Measurements from ENCODE around the gene TNFSF4.
A peak's percentile ranks its signal among the peaks of the same experiment; 100 is the strongest.

TNFSF4 gene

DNA sequence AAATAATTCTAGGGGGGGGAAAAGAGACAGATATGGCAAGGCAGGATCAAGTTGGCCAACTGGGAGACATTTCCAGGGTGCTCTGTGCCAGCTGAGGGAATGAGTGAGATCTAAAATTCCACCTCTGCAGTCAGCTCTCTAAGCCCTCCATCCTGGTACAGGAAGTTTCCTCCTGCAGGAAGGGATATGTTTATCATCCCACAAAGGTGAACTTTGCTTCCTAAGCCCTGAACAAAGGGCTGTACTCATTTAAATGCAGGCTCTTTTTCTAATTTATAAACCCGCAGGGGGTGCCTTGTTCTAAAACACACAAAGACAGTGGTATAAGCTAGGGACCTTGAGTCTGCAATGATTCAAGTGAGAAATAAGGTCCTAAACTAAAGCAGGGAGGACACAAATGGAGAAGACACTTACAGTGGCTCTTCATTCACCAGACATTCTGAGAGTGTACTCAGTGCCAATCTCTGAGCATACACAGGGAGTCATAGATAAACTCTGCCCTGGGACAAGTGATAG is 3.6 kb upstream of the TNFSF4 start:
- no peak for DNase-seq (ENCODE audit: low read depth in 2 of 2)

DNA sequence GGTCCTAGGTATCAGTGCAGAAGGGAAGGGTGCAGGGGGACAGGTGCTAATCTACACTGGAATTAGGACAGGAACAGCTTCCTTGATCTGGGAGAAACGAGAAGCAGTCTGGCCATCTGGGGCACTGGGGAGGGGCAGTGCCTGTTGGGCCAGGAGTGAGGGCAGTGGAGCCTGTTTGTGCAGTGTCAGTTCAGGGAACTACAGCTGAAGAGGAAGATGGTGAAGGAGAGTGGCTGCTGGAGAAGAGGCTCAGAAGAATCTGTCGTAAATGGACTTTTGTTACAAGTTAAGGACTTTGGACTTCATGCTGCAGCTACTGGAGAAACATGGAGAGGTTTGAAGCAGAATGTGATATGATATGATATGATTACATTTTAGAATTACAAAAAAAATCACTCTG is 3.2 kb upstream of the TNFSF4 start:
- DNase-seq (ENCODE audit: low read depth in 2 of 2) = no peak

DNA sequence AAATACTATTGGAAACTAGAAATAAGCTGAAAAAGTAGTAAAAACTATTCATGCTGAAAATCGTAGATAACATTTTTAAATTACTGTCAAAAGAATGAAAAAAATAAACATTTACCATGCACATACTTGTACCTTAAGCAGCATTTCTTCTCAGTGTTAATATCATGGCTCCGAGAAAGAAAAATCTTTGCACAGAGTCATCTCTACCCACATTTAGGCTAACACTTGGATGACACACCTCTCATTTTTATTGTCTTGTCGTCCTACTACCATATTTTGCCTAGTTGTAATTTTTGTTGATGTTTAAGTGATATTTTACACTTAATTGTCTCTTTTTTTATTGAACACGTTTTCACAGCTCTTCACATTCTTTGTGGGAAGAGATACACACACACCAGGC is 1.7 kb upstream of the TNFSF4 start:
- DNase-seq (ENCODE audit: low read depth in 2 of 2) = no peak

DNA sequence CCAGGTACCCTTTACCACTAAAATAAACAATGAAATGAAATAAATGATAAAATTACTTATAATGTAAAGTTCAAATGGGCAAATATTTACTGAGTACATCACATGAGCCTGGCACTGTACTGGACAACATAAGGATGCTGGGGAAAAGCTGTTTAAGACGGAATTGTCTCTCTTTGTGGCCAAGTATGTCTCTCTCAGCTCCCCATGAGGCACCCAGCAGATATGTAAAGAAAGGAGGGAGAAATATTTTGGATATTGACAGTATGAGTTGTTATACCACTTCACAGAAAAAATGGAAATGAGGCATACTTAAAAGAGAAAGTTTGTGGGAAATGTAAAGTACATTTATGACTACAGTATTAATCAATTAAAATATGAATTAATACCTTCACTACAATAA is 1.0 kb upstream of the TNFSF4 start:
- DNase-seq (ENCODE audit: low read depth in 2 of 2) = no peak

DNA sequence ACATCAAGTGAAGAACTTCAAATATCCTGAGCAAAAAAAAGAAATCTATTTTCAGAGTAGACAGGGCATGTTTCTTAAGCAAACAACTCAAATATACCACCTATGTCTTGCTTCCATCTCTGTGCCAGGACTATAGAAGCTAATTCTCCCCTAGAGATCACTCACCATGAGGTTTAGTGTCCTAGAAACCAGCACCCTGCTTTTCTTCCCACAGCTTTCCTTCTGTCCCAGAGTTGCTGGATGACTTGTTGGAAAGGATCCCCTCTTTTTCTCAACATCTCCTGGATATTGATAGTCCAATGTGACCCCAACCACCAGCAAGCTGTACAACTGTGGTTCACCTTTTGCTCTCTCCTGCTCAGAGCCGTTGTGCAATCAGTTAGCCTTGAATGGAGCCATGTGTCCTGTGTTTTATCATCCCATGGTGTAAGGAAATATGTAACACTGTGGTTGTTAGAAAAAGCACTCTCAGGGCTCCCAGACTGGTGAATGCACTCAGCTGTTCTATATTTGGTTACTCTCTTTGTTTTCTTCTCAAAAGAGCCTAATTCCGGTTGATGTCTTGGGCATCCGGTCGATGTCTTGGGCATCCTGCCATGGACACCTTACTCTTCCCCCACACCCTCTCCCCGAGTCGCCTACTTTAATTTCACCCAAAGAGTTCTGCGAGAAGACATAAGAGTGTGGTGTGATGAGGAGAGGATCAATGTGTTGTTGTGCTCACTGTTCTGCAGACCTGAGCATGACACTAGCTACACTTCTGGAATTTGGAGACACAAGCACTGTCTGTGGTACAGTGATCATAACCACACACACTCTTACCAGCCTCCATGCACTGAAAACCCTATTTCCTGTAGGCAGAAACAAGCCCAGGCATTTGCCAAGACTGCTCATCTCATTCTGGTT is 1.7 kb downstream of the TNFSF4 start:
- no peak for DNase-seq (ENCODE audit: low read depth in 2 of 2)

DNA sequence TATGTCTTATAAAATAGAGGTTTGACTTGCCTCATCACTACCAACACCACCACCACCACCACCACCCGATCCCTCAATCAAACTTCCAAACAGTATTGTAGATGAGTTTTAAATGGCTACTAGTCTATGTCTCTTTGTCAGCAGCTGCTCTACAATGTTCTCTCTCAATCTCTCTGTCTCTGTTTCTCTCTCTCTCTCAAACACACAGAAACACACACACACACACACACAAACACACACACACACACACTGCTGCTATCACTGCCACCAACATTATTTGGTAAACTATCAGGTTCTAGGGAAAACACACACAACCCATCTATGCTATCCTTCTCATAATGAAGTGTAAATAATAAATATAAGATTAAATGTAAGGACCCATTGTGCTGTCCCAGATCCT is 2.4 kb downstream of the TNFSF4 start:
- DNase-seq (ENCODE audit: low read depth in 2 of 2) = no peak

DNA sequence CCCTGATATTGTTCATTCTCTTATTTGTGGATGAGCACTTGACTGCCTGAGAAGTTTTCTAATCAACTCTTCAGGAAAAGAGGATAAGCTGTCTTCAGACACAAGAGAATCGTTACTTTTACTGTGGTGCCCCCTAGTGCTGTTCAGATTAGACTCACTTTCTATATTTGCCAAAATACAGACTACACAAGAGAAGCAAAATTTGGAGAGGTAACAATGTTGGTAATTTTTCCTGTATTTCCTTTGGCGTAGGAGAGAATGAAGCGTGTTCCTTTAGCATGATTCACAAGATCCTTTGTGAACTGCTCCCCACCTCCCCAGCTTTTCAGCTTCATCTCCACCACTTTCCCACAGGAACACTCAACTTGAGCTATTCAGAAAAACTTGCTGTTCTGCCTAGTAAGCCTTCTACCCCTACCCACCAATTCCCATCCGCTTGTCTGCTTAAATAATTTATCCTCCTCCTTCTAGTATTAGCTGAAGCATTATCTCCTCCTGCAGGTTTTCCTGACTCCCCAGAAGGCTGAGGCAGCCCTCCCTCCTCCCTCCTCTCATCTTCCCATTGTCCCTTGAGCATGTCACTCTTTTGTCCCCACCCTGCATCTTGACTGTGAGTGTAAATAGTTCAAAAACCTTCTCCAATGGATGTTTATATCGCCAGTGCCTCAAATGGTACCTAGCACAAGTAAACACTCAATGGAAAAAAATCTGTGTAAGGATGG is 4.5 kb downstream of the TNFSF4 start:
- DNase-seq (ENCODE audit: low read depth in 2 of 2) = no peak

DNA sequence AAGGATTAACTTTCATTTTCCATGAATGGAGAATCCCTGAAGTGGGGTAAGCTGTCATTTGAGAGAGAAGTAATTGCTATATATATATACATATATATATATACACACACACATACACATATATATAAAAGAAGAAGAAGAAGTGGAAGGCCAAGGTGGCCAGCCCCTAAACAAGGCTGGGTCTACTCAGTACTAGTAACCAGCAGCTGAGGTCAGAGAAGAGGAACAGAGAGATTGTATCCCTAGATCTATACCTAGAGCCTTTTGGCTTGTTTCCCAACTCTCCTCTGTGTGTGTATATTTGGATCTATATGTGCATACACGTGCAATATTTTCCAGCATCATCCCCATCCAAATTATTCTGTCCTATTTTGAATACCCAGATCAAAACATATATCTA is 5.2 kb downstream of the TNFSF4 start:
- DNase-seq (ENCODE audit: low read depth in 2 of 2) = no peak

DNA sequence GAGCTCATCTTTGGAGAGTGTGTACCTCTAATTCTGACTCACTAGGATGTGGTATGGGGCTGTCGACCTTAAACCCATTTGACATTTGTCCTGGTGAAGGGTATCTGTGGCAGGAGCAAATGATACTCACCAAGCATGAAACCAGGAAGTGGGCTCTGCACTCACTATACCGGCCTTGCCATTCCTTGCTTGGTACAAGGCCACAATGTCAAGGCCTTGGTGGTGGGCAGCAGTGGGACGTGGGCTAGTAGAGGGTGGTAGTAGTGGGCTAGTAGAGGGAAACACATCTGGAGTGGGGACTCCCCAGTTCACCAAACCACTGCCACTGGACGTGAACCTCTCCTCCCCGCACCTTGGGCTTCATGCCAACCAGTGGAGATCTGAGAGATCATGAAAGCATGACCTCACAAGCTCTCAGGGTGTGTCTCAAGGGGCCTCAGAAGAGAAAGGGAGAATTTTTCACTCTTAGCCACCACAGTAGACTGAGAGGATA is 11.5 kb downstream of the TNFSF4 start:
- DNase-seq (ENCODE audit: low read depth in 2 of 2) = peak; percentile 63 to 67

DNA sequence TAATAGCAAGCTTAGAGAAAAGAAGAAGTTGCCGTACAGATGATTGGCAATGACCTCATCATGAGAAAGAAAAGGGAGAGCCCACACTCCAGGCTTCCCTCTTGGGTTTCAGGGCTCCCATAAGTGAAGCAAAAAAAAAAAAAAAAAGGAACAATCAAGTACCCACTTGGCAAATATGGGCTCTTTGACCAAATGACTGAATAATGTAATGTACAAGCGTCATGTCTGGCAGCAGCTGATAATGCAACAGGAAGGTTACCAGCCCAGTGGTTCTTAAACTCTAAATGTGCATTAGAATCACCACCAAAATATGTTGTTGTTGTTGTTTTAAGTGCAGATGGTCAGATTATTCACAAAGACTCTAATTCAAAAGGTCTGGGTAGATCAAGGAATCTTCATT is 13.5 kb downstream of the TNFSF4 start:
- no peak for DNase-seq (ENCODE audit: low read depth in 2 of 2)

DNA sequence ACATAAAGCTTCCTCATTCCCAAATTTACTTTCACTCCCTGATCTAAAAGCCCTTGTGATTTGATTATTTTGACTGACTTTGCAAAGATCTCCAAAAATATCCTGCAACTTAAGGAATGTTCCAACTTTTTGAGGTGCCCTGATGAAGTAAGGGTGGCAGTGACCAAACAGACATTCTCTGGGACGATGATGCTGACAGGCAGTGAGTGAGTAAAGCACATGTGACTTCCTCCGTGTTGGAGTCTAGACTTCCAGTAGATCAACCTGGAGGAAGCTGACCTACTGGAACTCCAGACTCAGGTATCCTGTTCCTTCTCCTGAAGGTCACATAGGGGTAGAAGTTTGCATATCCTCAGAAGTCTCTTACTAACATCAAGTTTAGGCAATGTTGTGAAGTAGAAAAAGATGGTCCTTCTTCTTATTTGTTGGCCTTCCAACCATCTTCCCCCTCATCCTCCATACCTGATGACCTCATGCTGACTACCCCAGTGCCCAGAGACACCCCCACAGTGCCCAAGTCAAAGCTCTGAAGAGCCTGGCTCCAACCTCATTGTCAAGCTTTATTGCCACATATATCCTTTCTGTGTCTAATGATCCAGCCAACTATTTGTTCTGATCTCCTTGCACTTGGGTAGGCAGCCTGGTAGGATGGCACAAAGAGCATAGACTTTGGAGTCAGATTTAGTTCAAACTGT is 16.0 kb downstream of the TNFSF4 start:
- DNase-seq (ENCODE audit: low read depth in 2 of 2) = no peak

DNA sequence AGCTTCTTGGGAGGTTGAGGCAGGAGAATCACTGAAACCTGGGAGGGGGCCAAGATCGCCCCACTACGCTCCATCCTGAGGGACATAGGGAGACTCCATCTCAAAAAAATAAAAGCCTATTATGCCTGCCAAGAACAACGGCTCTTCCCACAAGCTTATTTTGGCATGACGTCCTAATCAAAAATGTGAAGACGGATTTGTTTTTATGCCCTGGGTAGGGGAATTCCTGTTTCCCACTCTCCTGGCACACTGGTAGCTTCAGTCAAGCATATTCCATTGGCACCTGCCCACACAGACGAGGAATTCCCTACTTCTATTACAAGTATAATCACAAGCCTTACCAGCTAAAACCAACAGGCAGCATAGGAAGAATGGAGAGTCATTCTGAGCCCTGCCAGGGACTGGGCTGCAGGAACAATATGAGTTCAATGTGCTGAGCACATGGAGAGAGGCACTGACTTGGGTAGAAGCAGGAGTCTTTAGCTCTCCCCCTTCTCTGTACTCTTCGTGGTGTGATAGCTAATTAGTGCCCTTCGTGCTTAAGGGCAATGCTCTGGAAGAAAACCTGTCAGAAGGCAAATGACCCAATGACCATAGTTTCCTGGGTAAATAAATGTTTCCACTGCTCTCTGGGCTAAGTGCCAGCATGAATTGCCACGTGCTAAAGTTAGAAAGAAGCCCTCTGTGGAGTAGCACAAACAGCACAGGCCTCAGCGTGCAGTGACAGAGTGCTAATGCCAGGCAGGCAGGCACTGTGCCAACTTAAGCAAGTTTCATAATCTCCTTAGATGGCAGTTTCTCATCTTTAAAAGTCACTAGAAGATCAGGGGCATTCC is 16.8 kb downstream of the TNFSF4 start:
- no peak for DNase-seq (ENCODE audit: low read depth in 2 of 2)

DNA sequence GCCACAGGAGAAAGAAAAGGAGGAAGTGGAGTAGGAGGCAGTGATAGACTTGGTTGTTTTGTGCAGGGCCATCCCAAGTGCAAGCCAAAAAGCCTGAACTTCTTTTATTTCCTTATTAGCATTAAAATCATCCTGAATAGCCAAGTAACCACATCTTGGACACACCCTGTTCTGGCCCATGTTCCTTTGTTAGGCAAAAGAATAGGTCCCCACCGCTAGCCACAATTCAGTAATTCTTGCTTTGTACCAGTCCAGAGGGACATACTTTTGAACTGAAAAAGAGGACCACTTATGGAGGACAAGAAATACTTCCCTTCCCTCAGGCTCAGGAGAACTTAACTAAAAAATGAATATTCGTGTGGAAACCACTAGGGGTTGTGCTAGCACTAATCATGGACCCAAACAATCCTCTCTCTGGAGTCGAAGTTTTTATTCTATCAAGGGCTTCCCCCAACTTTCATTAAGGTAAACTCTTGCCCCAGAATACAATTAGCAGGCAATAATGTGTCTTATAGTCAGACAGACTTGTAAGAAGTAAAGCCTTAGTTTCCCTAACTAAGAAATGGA is 19.4 kb downstream of the TNFSF4 start:
- no peak for DNase-seq (ENCODE audit: low read depth in 2 of 2)

DNA sequence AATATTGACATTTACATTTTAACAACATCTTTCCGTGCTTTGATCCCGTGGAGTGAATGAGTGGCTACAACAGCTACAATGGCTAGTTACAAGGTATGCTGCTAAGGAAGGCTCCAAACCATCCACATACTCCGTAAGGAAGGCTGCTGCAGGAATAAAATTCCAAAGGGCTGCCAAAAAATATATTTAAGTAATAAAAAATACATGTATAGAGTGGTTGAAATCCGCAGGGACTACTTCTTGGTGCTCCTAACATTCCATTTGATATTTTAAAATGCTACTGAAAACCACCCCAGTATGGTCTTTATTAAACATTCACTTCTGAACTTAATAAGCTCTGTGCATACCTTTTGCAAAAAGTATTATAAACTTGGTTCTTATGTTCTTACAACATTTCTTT is 25.3 kb downstream of the TNFSF4 start:
- DNase-seq (ENCODE audit: low read depth in 2 of 2) = no peak

DNA sequence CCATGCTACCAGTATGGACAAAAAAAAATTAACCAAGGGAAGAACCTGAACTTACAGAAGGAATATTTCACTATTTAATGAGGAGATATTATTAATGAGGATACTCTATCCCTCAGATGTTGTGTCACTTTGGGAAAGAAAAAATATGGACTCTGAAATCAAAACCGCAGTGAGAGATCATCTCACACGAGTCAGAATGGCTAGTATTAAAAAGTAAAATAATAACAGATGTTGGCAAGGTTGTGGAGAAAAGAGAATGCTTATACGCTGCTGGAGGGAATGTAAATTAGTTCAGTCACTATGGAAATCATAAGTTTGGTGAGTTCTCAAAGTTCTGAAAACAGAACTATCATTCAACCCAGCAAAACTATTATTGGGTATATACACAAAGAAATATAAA is 30.9 kb downstream of the TNFSF4 start:
- DNase-seq (ENCODE audit: low read depth in 2 of 2) = no peak

DNA sequence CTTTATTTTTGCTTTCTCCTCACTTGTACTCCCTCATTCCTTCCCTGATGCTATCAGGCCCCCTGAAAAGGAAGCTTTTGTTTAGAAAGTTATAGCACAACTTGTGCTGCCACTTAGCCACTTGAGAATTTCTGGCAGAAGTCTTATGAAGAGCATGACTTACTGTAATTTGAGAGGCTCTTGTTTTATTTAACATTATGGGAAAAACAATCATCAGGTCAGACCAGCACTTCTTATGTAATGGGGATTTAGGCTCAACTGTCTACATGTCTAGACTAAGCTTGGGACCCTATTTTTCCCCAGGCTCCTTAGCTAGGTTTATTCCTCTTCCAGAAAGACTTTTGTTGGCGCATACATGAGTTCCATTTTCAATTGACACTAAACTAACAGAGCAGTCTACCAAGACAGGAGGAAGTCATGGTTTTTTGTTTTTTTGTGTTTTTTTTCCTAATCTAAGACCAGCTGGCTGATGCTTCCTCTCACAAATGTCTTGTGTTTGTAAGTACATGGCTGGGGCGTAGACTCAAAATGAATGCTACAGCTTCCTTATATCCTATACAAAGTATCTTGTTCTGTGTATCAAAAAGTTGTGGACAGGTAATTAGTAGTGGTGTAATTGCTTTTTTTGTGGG is 31.5 kb downstream of the TNFSF4 start:
- DNase-seq (ENCODE audit: low read depth in 2 of 2) = no peak

DNA sequence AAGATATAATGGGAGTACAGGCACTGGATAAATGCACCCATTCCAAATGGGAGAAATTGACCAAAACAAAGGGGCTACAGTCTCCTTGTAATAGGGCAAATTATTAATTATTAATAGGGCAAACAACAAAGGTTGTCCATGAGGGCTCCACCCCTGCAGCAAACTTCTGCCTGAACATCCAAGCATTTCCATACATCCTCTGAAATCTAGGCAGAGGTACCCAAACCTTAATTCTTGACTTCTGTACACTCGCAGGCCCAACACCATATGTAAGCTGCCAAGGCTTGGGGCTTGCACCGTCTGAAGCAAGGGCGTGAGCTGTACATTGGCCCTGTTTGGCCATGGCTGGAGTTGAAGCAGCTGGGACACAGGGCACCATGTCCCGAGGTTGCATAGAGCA is 33.7 kb downstream of the TNFSF4 start:
- DNase-seq (ENCODE audit: low read depth in 2 of 2) = no peak

DNA sequence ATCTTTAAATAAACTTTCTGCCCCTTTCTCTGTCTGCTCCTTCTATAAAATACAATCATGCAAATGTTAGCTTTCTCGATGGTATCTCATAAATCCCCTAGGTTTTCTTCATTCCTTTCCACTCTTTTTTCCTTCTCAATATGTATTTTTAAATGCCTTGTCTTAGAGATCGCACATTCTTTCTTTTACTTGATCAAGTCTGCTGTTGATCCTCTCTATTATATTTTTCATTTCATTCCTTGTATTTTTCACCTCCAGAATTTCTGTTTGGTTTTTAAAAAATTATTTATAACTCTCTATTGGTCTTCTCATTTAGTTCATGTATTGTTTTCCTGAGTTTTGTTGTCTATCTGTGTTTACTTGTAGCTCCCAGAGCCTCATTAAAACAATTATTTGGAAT is 36.0 kb downstream of the TNFSF4 start:
- no peak for DNase-seq (ENCODE audit: low read depth in 2 of 2)

DNA sequence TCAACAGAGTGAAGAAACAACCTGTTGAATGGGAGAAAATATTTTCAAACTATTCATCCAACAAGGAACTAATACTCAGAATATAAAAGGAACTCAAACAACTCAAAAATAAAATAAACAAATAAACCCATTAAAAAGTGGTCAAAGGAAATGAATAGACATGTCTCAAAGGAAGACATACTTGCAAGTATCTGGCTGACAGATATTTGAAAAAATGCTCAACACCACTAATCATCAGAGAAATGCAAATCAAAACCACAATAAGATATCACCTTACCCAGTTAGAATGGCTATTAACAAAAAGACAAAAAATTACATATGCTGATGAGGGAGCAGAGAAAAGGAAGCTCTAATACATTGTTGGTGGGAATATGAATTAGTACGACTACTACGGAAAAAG is 38.2 kb downstream of the TNFSF4 start:
- DNase-seq (ENCODE audit: low read depth in 2 of 2) = no peak

DNA sequence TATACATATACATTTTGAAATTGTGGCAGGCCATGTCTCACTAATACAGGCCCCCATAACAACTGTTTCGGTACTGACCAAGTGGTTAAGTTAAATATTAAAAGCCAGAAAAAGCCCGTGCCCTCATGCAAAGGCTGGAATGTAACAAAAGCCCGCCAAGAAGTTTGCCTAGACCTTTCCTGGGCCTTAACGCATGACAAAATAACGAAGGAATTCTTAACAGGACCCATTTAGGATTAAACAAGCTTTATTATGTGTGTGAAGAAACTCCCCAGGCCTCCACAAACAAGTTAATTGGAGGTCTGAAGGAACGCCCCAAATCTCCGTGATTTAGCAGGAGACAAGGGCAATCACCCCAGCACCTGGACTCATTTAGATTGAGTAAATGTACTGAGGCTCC is 42.4 kb downstream of the TNFSF4 start:
- DNase-seq (ENCODE audit: low read depth in 2 of 2) = no peak

DNA sequence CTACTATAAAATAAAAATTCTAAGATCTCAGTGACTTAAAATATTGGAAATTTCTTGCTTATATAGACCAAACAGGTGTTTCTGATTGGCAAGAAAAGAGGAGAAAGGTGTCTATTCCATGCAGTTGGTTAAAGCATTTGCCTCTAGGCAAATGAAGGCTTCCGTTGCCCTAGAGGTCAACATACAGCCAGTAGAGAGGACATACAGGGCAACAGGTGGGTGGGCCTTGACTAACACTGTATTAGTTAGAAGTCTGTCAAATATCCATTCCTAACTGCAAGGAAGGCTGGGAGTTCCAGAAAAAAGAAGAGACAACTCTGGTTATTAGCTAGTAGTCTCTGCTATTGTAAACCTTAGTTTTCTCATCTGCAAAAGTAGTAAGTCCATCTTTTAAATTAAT is 43.0 kb downstream of the TNFSF4 start:
- DNase-seq (ENCODE audit: low read depth in 2 of 2) = no peak
